ENCODE results near the gene CDC42EP4.

Gene CDC42EP4

DNA sequence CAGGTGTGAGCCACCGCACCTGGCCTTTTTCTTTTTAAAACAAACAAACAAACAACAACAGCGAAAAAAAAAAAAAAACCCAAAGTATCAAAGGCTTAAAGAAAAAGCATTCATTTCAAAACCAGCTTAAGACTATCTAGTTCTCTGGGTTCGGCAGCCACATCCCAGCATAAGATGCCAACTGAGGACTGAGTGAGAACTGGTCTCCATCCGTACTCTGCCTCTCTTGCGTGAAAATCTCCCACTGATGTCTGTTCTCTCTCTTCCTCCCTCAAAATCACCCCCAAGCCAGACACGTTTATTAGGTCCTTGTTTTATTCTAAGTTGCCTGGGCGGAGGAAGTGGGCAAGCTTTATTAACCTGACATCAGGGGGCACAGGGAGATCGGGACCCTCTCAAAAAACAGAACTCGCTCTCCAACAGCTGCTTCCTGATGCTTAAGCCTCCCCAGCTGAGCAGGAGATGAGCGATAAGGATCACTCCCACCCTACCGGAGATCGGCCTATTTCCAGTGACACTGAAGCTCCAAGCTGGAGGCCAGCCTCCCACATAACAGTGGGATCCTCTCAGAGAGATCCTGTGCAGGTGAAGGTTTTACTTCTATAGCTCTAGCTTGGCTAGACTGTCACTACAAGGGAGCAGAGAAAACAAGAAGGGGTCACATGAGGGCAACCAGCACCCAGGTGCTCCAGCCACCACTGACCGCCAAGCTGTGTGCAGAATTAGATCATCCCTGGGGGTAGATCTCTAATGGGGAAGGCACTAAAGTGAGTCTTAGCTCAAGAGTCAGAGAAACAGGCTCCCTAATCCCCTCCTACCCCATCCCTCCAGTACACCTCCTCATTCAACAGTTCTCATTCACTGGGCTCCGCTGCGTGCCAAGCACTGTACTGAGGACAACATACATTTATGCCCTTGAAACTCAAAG, 13.6 kb downstream of the CDC42EP4 start:
- H3K4me3 ChIP-seq (ENCODE audit: low read depth in 1 of 2, low read length in 2 of 2), result no peak overlapping the region
- H3K36me3 ChIP-seq (ENCODE audit: insufficient read depth, low read length), result no peaks in the 10 kb centered on the region
- 0 out of 2 replicates have a peak, but pooled peaks cover 4% of the 10 kb centered on the region for H4K20me1 ChIP-seq (ENCODE audit: insufficient read depth, low read length)
- H3K9ac ChIP-seq (ENCODE audit: low read depth, low read length), result no peak overlapping the region
- H3K4me2 ChIP-seq (ENCODE audit: insufficient read depth, low read length), result no peak overlapping the region
- no peak for TF ChIP-seq EZH2 (IDR thresholded peaks at IDR 0.05; ENCODE audit: borderline replicate concordance, low read depth, low read length, severe bottlenecking)
- TF ChIP-seq, protein P1, sequence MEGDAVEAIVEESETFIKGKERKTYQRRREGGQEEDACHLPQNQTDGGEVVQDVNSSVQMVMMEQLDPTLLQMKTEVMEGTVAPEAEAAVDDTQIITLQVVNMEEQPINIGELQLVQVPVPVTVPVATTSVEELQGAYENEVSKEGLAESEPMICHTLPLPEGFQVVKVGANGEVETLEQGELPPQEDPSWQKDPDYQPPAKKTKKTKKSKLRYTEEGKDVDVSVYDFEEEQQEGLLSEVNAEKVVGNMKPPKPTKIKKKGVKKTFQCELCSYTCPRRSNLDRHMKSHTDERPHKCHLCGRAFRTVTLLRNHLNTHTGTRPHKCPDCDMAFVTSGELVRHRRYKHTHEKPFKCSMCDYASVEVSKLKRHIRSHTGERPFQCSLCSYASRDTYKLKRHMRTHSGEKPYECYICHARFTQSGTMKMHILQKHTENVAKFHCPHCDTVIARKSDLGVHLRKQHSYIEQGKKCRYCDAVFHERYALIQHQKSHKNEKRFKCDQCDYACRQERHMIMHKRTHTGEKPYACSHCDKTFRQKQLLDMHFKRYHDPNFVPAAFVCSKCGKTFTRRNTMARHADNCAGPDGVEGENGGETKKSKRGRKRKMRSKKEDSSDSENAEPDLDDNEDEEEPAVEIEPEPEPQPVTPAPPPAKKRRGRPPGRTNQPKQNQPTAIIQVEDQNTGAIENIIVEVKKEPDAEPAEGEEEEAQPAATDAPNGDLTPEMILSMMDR (IDR thresholded peaks at IDR 0.05; ENCODE audit: borderline replicate concordance, extremely low read depth, low read length, poor library complexity, severe bottlenecking), result no peak
- ATAC-seq (ENCODE audit: insufficient read depth, low read depth) (no peak), DNase-seq (no peak)
- H3K4me1 ChIP-seq (ENCODE audit: insufficient read depth, low read length), result no peaks in the 10 kb centered on the region
- H3K27ac ChIP-seq (ENCODE audit: low read length), result no peak overlapping the region
- no peaks in the 10 kb centered on the region for H3K79me2 ChIP-seq (ENCODE audit: insufficient read depth, low read length)
- no peak overlapping the region for H2AFZ ChIP-seq (ENCODE audit: low read depth, low read length)
- H3K9me3 ChIP-seq (ENCODE audit: insufficient read depth, low read length, severe bottlenecking), result no peaks in the 10 kb centered on the region
- no peaks in the 10 kb centered on the region for H3K27me3 ChIP-seq (ENCODE audit: insufficient read depth, low read length, poor library complexity)

GRCh38 chr17:73293480-73293911, 18.3 kb downstream of the CDC42EP4 start:
- H4K20me1 ChIP-seq (ENCODE audit: insufficient read depth, low read length), result peaks cover 2% of the 10 kb centered on the region; the same call in 1 of the 2 replicates
- H3K9me3 ChIP-seq (ENCODE audit: insufficient read depth, low read length, severe bottlenecking), result no peaks in the 10 kb centered on the region
- H3K9ac ChIP-seq (ENCODE audit: low read depth, low read length), result no peak overlapping the region
- DNase-seq, result no peak
- no peak overlapping the region for H3K27ac ChIP-seq (ENCODE audit: low read length)
- H3K36me3 ChIP-seq (ENCODE audit: insufficient read depth, low read length), result no peaks in the 10 kb centered on the region
- TF ChIP-seq EZH2 (IDR thresholded peaks at IDR 0.05; ENCODE audit: borderline replicate concordance, low read depth, low read length, severe bottlenecking), result no peak
- TF ChIP-seq, protein P1 (IDR thresholded peaks at IDR 0.05; ENCODE audit: borderline replicate concordance, extremely low read depth, low read length, poor library complexity, severe bottlenecking), result no peak
- no peaks in the 10 kb centered on the region for H3K79me2 ChIP-seq (ENCODE audit: insufficient read depth, low read length)
- no peak overlapping the region for H3K4me3 ChIP-seq (ENCODE audit: low read depth in 1 of 2, low read length in 2 of 2)
- H2AFZ ChIP-seq (ENCODE audit: low read depth, low read length), result no peak overlapping the region
- no peaks in the 10 kb centered on the region for H3K4me1 ChIP-seq (ENCODE audit: insufficient read depth, low read length)
- H3K4me2 ChIP-seq (ENCODE audit: insufficient read depth, low read length), result no peak overlapping the region
- ATAC-seq (ENCODE audit: insufficient read depth, low read depth), result no peak
- H3K27me3 ChIP-seq (ENCODE audit: insufficient read depth, low read length, poor library complexity), result no peaks in the 10 kb centered on the region

GRCh38 chr17:73293031-73293430, 18.8 kb downstream of the CDC42EP4 start:
- Histone ChIP-seq H4K20me1 (ENCODE audit: insufficient read depth, low read length) (peaks cover 2% of the 10 kb centered on the region; the same call in 1 of the 2 replicates), H3K4me3 (ENCODE audit: low read depth in 1 of 2, low read length in 2 of 2) (no peak overlapping the region), H3K9ac (ENCODE audit: low read depth, low read length) (no peak overlapping the region), H3K36me3 (ENCODE audit: insufficient read depth, low read length) (no peaks in the 10 kb centered on the region), H3K27me3 (ENCODE audit: insufficient read depth, low read length, poor library complexity) (no peaks in the 10 kb centered on the region), H3K79me2 (ENCODE audit: insufficient read depth, low read length) (no peaks in the 10 kb centered on the region), H3K4me2 (ENCODE audit: insufficient read depth, low read length) (no peak overlapping the region), H3K4me1 (ENCODE audit: insufficient read depth, low read length) (no peaks in the 10 kb centered on the region), H2AFZ (ENCODE audit: low read depth, low read length) (no peak overlapping the region), H3K9me3 (ENCODE audit: insufficient read depth, low read length, severe bottlenecking) (no peaks in the 10 kb centered on the region), H3K27ac (ENCODE audit: low read length) (no peak overlapping the region)
- ATAC-seq (ENCODE audit: insufficient read depth, low read depth), result no peak
- TF ChIP-seq, protein P1 (IDR thresholded peaks at IDR 0.05; ENCODE audit: borderline replicate concordance, extremely low read depth, low read length, poor library complexity, severe bottlenecking), result no peak
- DNase-seq, result no peak

Data from DND-41 (cell line).